NCI-H146 (cell line): ENCODE results near the gene DEDD2.
A peak's percentile ranks its signal among the peaks of the same experiment; 100 is the strongest.
"Not testable (repeated sequence)": the region's sequence is repeated elsewhere in the genome, so short reads cannot be mapped to it uniquely, and the experiment has no call there.

Experiments used
- DNase-seq: peaks from one replicate; lab custom pipeline; 2025; lab: John Stamatoyannopoulos, UW

DEDD2 gene

GRCh38 chr19:42217520-42218437 lies at the start of gene DEDD2:
Gene DEDD2, minus strand, starts transcription at chr19:42217677. Its CDS starts 670 bp downstream, at chr19:42217007.
- peak; percentile 97 for DNase-seq

- DNase-seq = not testable (repeated sequence)
Observed at GRCh38 chr19:42266928-42267603, 49.6 kb upstream of the DEDD2 start.

- not testable (repeated sequence) for DNase-seq
Observed at GRCh38 chr19:42266105-42266504, 48.6 kb upstream of the DEDD2 start.

- no peak for DNase-seq
Observed at GRCh38 chr19:42261763-42262162, 44.3 kb upstream of the DEDD2 start.

- not testable (repeated sequence) for DNase-seq
Observed at GRCh38 chr19:42257842-42258241, 40.4 kb upstream of the DEDD2 start.

GRCh38 chr19:42255766-42256745 lies 38.6 kb upstream of the DEDD2 start:
- peak; percentile 60 for DNase-seq

- DNase-seq = peak; percentile 90
Observed at GRCh38 chr19:42254850-42255765, 37.6 kb upstream of the DEDD2 start, which contains the start of gene ERF. Gene ERF, minus strand, starts transcription at chr19:42255128. Its CDS starts 129 bp downstream, at chr19:42254999.

- DNase-seq = peak; percentile 57
Observed at GRCh38 chr19:42254089-42254849, 36.8 kb upstream of the DEDD2 start.

- peak; percentile 73 for DNase-seq
Observed at GRCh38 chr19:42253245-42254088, 36.0 kb upstream of the DEDD2 start.

GRCh38 chr19:42252365-42253244 lies 35.1 kb upstream of the DEDD2 start:
- no peak for DNase-seq

- no peak for DNase-seq
Observed at GRCh38 chr19:42251572-42252358, 34.3 kb upstream of the DEDD2 start.

- no peak for DNase-seq
Observed at GRCh38 chr19:42250666-42251531, 33.4 kb upstream of the DEDD2 start.

- no peak for DNase-seq
Observed at GRCh38 chr19:42250183-42250665, 32.7 kb upstream of the DEDD2 start.

GRCh38 chr19:42249769-42250168 lies 32.3 kb upstream of the DEDD2 start:
- no peak for DNase-seq

- no peak for DNase-seq
Observed at GRCh38 chr19:42249149-42249750, 31.8 kb upstream of the DEDD2 start.
